HG03469 (cell line): Measurements from ENCODE around the gene CNTD1.

ENCODE experiments used
- ATAC-seq: cut with Tn5 transposase; IDR thresholded peaks from one replicate; pipeline ENCODE4 v1.9.1; 2021; ENCODE audit warnings: mild to moderate bottlenecking, moderate library complexity, moderate number of reproducible peaks; ENCODE audit not compliant: unreplicated experiment

Gene CNTD1

GRCh38 chr17:42803074-42803883 is 4.6 kb downstream of the CNTD1 start:
- ATAC-seq, result no peak

GRCh38 chr17:42804918-42805367 is 6.3 kb downstream of the CNTD1 start:
- no peak for ATAC-seq

- no peak for ATAC-seq
These were observed 7.6 kb downstream of the CNTD1 start for GRCh38 chr17:42806249-42806648.

GRCh38 chr17:42809250-42809649 is 10.6 kb downstream of the CNTD1 start:
- no peak for ATAC-seq

- no peak for ATAC-seq
These were observed 16.2 kb downstream of the CNTD1 start for GRCh38 chr17:42814633-42815399.

- no peak for ATAC-seq
These were observed 19.2 kb downstream of the CNTD1 start for GRCh38 chr17:42817866-42818265.

GRCh38 chr17:42818379-42818778 is 19.7 kb downstream of the CNTD1 start:
- ATAC-seq, result no peak

GRCh38 chr17:42819939-42820535 is 21.4 kb downstream of the CNTD1 start:
- no peak for ATAC-seq

- ATAC-seq, result no peak
These were observed 22.5 kb downstream of the CNTD1 start for GRCh38 chr17:42821176-42821575.

GRCh38 chr17:42827472-42827871 is 28.8 kb downstream of the CNTD1 start:
- ATAC-seq, result no peak

GRCh38 chr17:42830971-42831370 is 32.3 kb downstream of the CNTD1 start:
- ATAC-seq, result no peak

- no peak for ATAC-seq
These were observed 33.7 kb downstream of the CNTD1 start for GRCh38 chr17:42832213-42832933.

GRCh38 chr17:42832934-42833766 is 34.5 kb downstream of the CNTD1 start, which contains the start of gene PSME3:
Gene PSME3 (plus strand): TSS chr17:42833397. CDS start chr17:42833632, 235 bp downstream.
- ATAC-seq, result peak; percentile 74

- ATAC-seq, result peak; percentile 8
These were observed 35.2 kb downstream of the CNTD1 start for GRCh38 chr17:42833767-42834422.

GRCh38 chr17:42835732-42836131 is 37.1 kb downstream of the CNTD1 start:
- ATAC-seq, result no peak

- ATAC-seq, result no peak
These were observed 43.5 kb downstream of the CNTD1 start for GRCh38 chr17:42841975-42842685.

GRCh38 chr17:42843358-42843934 is 44.8 kb downstream of the CNTD1 start:
- ATAC-seq, result no peak

GRCh38 chr17:42844271-42844670 is 45.6 kb downstream of the CNTD1 start, which contains the start of gene AOC2:
Gene AOC2 (plus strand): TSS chr17:42844580. CDS start chr17:42844627, 47 bp downstream.
- ATAC-seq, result no peak
